ENCODE results near the gene NUDT15. TPM values are rescaled to one million over a fixed set of nuclear protein-coding genes. Genes with fewer than 3 reads are reported as not detected.

Gene NUDT15
- total and polyA plus RNA-seq, 11 donors, result 6.8 to 13.9 (median 10.8) TPM

DNA sequence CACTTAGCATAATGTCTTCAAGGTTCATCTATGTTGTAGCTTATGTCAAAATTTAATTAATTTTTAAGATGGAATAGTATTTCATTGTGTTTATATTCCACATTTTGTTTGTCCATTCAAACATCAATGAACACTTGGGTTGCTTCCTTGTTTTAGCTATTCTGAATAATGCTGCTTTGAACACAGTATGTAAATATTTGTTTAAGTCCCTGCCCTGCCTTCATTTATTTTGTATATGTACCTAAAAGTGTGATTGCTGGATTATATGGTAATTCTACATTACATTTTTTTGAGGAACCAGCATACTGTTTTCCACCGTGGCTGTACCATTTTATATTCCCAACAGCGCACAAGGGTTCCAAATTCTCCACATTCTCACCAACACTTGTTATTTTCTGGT is 18.9 kb upstream of the NUDT15 start:
- ATAC-seq (no peak), DNase-seq (no peak)
- peaks cover 0 to 4% (median 0%) of the 10 kb centered on the region in 12 donors for H3K9me3 ChIP-seq
- H3K4me1 ChIP-seq, result no peaks in the 10 kb centered on the region
- WGBS, 4 donors, result 94 to 99% (median 98%) methylated on average over 2 of the region's 2 CpGs
- TF ChIP-seq POLR2A (IDR thresholded peaks at IDR 0.05), result no peak
- H3K36me3 ChIP-seq, result no peaks in the 10 kb centered on the region
- H3K27me3 ChIP-seq, result no peaks in the 10 kb centered on the region
- H3K27ac ChIP-seq, result no peak overlapping the region
- no peak overlapping the region for H3K4me3 ChIP-seq
- intact Hi-C loops (cut with DNase I), result no loop called here

DNA sequence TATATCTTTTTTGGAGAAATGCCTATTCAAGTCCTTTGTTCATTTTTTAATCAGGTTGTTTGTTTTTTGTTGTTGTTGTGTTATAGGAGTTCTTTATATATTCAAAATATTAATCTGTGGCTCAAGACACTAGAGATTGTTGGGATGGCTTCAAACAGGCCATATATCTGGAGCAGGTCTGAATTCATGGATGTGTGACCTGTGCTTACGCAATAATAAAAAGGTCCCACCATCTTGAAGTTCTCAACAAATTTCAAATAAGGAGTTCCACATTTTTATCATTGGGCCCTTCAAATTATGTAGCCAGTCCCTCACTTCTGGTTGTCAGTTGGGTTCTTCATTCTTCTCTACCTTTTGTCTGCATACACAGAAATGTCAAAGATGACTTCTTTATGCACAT is 17.7 kb upstream of the NUDT15 start:
- Histone ChIP-seq H3K36me3 (no peaks in the 10 kb centered on the region), H3K4me3 (no peak overlapping the region), H3K4me1 (no peaks in the 10 kb centered on the region), H3K27me3 (no peaks in the 10 kb centered on the region), H3K27ac (no peak overlapping the region), H3K9me3 (peaks cover 0 to 4% (median 0%) of the 10 kb centered on the region in 12 donors)
- DNase-seq (no peak), ATAC-seq (no peak)
- intact Hi-C loops (cut with DNase I), result no loop called here
- TF ChIP-seq, protein P1, sequence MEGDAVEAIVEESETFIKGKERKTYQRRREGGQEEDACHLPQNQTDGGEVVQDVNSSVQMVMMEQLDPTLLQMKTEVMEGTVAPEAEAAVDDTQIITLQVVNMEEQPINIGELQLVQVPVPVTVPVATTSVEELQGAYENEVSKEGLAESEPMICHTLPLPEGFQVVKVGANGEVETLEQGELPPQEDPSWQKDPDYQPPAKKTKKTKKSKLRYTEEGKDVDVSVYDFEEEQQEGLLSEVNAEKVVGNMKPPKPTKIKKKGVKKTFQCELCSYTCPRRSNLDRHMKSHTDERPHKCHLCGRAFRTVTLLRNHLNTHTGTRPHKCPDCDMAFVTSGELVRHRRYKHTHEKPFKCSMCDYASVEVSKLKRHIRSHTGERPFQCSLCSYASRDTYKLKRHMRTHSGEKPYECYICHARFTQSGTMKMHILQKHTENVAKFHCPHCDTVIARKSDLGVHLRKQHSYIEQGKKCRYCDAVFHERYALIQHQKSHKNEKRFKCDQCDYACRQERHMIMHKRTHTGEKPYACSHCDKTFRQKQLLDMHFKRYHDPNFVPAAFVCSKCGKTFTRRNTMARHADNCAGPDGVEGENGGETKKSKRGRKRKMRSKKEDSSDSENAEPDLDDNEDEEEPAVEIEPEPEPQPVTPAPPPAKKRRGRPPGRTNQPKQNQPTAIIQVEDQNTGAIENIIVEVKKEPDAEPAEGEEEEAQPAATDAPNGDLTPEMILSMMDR (IDR thresholded peaks at IDR 0.05), result no peak
- no peak for TF ChIP-seq POLR2A (IDR thresholded peaks at IDR 0.05)
- 91 to 100% (median 99%) methylated on average over 1 of the region's 1 CpG for WGBS, 4 donors

DNA sequence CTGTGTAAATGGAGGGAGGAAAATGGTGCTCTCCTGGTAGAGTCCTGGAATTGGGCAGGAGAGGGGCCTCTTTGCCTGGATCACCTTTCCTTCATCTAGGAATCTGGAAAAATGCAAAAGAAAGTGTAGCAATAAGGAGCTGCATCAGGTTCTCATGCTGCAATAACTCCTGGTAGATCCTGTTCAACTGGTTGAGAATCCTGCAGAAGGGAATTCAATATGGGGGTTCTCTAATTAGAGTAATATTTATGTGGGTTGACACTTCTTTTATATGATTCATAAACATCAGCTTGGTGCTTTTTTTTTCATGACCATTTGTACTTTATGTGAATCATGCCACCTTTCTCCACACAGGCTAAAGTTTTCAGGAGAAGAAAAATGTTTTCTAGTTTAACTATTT is 9.5 kb upstream of the NUDT15 start:
- no peak for TF ChIP-seq POLR2A (IDR thresholded peaks at IDR 0.05)
- TF ChIP-seq, protein P1 (IDR thresholded peaks at IDR 0.05), result no peak
- intact Hi-C loops (cut with DNase I), result no loop called here
- no peak for ATAC-seq
- Histone ChIP-seq H3K27me3 (no peaks in the 10 kb centered on the region), H3K27ac (no peak overlapping the region), H3K9me3 (peaks cover 0 to 11% (median 2%) of the 10 kb centered on the region in 12 donors), H3K4me1 (no peaks in the 10 kb centered on the region), H3K36me3 (peaks cover 0 to 13% (median 0%) of the 10 kb centered on the region in 9 donors), H3K4me3 (no peak overlapping the region)
- no peak for DNase-seq

DNA sequence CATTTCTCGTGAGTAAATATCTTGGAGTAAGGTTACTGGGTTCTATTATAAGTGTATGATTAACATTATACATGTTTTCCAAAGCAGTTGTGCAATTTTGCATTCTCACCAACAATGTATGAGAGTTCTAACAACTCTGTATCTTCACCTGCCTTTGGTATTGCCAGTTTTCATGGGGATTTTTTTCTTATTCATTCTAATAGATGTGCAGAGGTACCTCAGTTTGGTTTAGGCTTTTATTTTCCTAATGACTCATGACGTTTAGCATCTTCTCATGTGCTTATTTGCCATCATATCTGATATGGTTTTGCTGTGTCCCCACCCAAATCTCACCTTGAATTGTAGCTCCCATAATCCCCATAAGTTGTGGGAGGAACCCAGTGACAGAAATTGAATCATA is 7.7 kb upstream of the NUDT15 start:
- Histone ChIP-seq H3K36me3 (peaks cover 0 to 13% (median under 1%) of the 10 kb centered on the region in 9 donors), H3K27me3 (no peaks in the 10 kb centered on the region), H3K27ac (no peak overlapping the region), H3K9me3 (peaks cover 0 to 9% (median 2%) of the 10 kb centered on the region in 12 donors), H3K4me3 (no peak overlapping the region), H3K4me1 (no peaks in the 10 kb centered on the region)
- intact Hi-C loops (cut with DNase I), result loop anchor here in 2 of 10 donors (10.0 kb wide), 2 partner anchors 735 to 945 kb away; partner anchors contain the start of gene FNDC3A (in 1 of the 2)
- TF ChIP-seq, protein P1 (IDR thresholded peaks at IDR 0.05), result no peak
- TF ChIP-seq POLR2A (IDR thresholded peaks at IDR 0.05), result no peak
- DNase-seq (no peak), ATAC-seq (no peak)
- WGBS, 4 donors, result 47 to 95% (median 80%) methylated on average over 2 of the region's 2 CpGs

DNA sequence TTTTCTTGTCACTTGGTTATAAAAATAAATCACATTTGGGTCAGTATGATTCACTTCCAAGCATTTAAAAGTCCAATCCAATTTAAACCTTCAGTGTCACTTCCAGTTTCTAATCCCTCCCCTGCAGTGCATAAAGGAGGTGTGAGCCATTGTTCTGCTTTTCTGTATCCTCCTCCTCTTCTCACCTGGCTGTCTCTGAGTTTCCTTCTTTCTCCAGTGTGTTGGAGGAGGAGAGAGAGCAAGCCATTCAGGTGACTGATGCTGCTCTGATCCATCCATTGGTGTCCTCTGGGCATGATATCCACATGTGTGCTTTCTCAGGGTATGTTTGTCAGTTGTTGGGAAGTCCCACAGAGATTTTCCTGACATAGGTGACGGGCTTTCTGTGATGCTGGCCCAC is 1.2 kb downstream of the NUDT15 start:
- intact Hi-C loops (cut with DNase I), result loop anchor here in 4 of 10 donors (2.0 to 10.0 kb wide), 8 partner anchors 36 to 939 kb away; partner anchors contain the start of genes FNDC3A (in 2 of the 4), MED4 (in 2 of the 4), ITM2B (in 1 of the 4) and SUCLA2 (in 1 of the 4)
- no peak for ATAC-seq
- no peak for DNase-seq
- Histone ChIP-seq H3K27ac (peak overlapping the region in 8 of 12 donors; percentile 91 to 98 (median 96)), H3K4me1 (peaks cover 2 to 25% (median 12%) of the 10 kb centered on the region in 12 donors), H3K36me3 (peaks cover 0 to 33% (median 16%) of the 10 kb centered on the region in 9 donors), H3K4me3 (peak overlapping the region in 5 of 12 donors; percentile 58 to 74 (median 70)), H3K27me3 (no peaks in the 10 kb centered on the region), H3K9me3 (no peaks in the 10 kb centered on the region)
- no peak for TF ChIP-seq POLR2A (IDR thresholded peaks at IDR 0.05)
- TF ChIP-seq, protein P1 (IDR thresholded peaks at IDR 0.05), result no peak
- WGBS, 4 donors, result 93 to 100% (median 95%) methylated on average over 1 of the region's 1 CpG
